NCI-H69 (cell line): ENCODE data around the gene GTF2E1.

Source experiments
- DNase-seq: peaks from one replicate; lab custom pipeline; 2025; lab: John Stamatoyannopoulos, UW

Gene GTF2E1

DNA sequence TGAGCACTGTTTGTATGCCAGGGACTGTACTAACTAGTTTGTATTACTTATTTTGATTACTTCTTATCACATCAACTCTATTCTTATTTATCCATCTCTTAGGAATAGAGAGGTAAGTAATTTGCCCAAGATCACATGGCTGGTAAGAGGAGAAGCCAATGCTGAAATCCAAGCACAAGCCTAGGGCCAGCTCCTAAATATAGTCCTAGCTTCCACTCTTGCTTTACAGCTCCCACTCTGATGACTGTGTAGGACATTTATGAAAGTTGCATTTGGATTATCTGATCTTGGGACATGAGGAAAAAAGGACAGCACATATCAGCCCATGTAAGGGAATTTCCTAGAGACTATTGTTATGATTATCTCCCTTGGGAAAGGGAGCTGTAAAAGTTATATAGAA, 58.1 kb downstream of the GTF2E1 start:
- DNase-seq = no peak

GRCh38 chr3:120801484-120801883, 58.9 kb downstream of the GTF2E1 start:
- DNase-seq = no peak

GRCh38 chr3:120802916-120803315, 60.4 kb downstream of the GTF2E1 start:
- DNase-seq = no peak

DNA sequence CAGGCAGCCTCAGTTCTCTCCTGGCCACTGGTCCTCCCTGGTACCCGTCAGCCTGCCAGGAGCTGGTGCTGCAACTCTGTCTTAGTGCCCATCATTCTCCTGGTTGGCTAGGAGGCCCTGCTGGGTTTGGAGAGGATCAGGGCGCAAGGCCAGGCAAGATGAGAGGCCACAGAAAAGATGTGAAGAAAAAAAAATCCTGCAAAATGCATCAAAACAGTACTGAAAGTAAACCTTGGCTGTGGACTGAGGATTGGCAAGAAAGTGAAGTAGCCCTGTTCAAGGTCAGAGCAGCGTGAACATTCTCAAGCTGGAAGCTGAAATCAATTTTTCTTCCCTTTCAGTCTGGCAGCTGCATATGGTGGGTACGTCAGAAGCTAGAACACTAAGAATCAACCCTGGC, 74.2 kb downstream of the GTF2E1 start:
- no peak for DNase-seq

- no peak for DNase-seq
Measured at GRCh38 chr3:120820748-120821147, 78.2 kb downstream of the GTF2E1 start.

- no peak for DNase-seq
Measured at GRCh38 chr3:120821426-120821825, 78.9 kb downstream of the GTF2E1 start.

DNA sequence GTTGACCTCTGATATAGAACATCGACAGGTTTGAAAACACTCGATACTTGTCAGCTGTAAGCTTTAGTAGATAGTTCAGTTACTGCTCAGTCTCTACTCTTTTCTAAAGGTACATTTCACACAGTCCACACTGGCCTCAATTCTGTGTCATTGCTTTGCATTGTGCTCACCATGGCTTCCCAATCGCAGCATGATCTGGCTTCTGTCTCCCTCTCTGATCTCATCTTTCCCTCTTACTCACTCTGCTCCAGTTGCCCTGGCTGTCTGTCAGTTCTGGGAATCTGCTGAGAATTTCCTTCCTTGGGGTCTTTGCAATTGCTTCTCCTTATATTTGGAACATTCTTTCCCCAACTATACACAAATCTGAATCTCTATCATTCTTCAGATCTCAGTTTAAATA, 80.6 kb downstream of the GTF2E1 start:
- DNase-seq = no peak

GRCh38 chr3:120824613-120825012, 82.1 kb downstream of the GTF2E1 start:
- DNase-seq = no peak

GRCh38 chr3:120828796-120829195, 86.3 kb downstream of the GTF2E1 start:
- no peak for DNase-seq

DNA sequence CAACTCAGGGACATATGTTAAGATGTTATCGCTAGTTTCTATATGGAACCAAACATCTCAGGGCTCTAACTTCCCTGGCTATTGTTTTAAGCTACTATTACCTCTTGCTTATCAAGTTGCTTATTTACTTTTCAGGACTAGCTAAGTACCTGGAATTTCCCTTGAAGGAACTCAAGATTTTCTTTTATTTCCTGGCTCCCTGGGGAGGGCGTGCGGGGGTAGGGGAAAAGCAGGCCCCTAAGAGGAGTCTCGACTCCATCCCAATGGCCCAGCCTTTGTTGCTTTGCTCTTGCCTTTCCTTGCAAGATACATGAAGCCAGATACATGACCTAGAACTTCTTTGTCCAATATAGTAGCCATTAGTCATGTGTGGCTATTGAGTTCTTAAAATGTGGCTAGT, 88.5 kb downstream of the GTF2E1 start:
- no peak for DNase-seq
